ENCODE results near the gene SLC4A1AP.

Gene SLC4A1AP

GRCh38 chr2:27705851-27706622 is 42.3 kb downstream of the SLC4A1AP start:
- no peak overlapping the region for H2AFZ ChIP-seq (ENCODE audit: low read length)
- H4K20me1 ChIP-seq (ENCODE audit: insufficient read depth, low read length, poor library complexity, severe bottlenecking) = no peaks in the 10 kb centered on the region
- H3K36me3 ChIP-seq (ENCODE audit: insufficient read depth, low read length) = no peaks in the 10 kb centered on the region
- H3K9me3 ChIP-seq (ENCODE audit: insufficient read depth, low read depth, low read length) = no peaks in the 10 kb centered on the region
- no peaks in the 10 kb centered on the region for H3K4me1 ChIP-seq (ENCODE audit: insufficient read depth, low read length, poor library complexity, severe bottlenecking)
- no peaks in the 10 kb centered on the region for H3K9me2 ChIP-seq (replicated peaks; ENCODE audit: low read depth, low read length)
- H3K4me2 ChIP-seq (ENCODE audit: low read depth, low read length, poor library complexity, severe bottlenecking) = no peak overlapping the region
- no peak overlapping the region for H3K4me3 ChIP-seq (ENCODE audit: low read length, poor library complexity, severe bottlenecking)
- H3K27me3 ChIP-seq (ENCODE audit: insufficient read depth, low read length, poor library complexity, severe bottlenecking) = no peaks in the 10 kb centered on the region
- TF ChIP-seq, protein P1, sequence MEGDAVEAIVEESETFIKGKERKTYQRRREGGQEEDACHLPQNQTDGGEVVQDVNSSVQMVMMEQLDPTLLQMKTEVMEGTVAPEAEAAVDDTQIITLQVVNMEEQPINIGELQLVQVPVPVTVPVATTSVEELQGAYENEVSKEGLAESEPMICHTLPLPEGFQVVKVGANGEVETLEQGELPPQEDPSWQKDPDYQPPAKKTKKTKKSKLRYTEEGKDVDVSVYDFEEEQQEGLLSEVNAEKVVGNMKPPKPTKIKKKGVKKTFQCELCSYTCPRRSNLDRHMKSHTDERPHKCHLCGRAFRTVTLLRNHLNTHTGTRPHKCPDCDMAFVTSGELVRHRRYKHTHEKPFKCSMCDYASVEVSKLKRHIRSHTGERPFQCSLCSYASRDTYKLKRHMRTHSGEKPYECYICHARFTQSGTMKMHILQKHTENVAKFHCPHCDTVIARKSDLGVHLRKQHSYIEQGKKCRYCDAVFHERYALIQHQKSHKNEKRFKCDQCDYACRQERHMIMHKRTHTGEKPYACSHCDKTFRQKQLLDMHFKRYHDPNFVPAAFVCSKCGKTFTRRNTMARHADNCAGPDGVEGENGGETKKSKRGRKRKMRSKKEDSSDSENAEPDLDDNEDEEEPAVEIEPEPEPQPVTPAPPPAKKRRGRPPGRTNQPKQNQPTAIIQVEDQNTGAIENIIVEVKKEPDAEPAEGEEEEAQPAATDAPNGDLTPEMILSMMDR (conservative IDR thresholded peaks at IDR 0.05; ENCODE audit: low read length) = no peak
- no peak for TF ChIP-seq EZH2phosphoT487 (IDR thresholded peaks at IDR 0.05; ENCODE audit: borderline replicate concordance)
- H3F3A ChIP-seq (ENCODE audit: low read depth) = no peaks in the 10 kb centered on the region
- no peak overlapping the region for H3K9ac ChIP-seq (ENCODE audit: low read depth, low read length, poor library complexity, severe bottlenecking)
- no peaks in the 10 kb centered on the region for H3K79me2 ChIP-seq (ENCODE audit: insufficient read depth, low read length)

GRCh38 chr2:27707462-27708256 is 44.0 kb downstream of the SLC4A1AP start:
- Histone ChIP-seq H3K4me3 (ENCODE audit: low read length, poor library complexity, severe bottlenecking) (no peak overlapping the region), H3K27me3 (ENCODE audit: insufficient read depth, low read length, poor library complexity, severe bottlenecking) (no peaks in the 10 kb centered on the region), H4K20me1 (ENCODE audit: insufficient read depth, low read length, poor library complexity, severe bottlenecking) (no peaks in the 10 kb centered on the region), H3K4me1 (ENCODE audit: insufficient read depth, low read length, poor library complexity, severe bottlenecking) (no peaks in the 10 kb centered on the region), H2AFZ (ENCODE audit: low read length) (no peak overlapping the region), H3K9ac (ENCODE audit: low read depth, low read length, poor library complexity, severe bottlenecking) (no peak overlapping the region), H3K9me3 (ENCODE audit: insufficient read depth, low read depth, low read length) (no peaks in the 10 kb centered on the region), H3K4me2 (ENCODE audit: low read depth, low read length, poor library complexity, severe bottlenecking) (no peak overlapping the region), H3K79me2 (ENCODE audit: insufficient read depth, low read length) (no peaks in the 10 kb centered on the region), H3K36me3 (ENCODE audit: insufficient read depth, low read length) (no peaks in the 10 kb centered on the region), H3K9me2 (replicated peaks; ENCODE audit: low read depth, low read length) (no peaks in the 10 kb centered on the region), H3F3A (ENCODE audit: low read depth) (no peaks in the 10 kb centered on the region)
- TF ChIP-seq EZH2phosphoT487 (IDR thresholded peaks at IDR 0.05; ENCODE audit: borderline replicate concordance) = no peak
- TF ChIP-seq, protein P1 (conservative IDR thresholded peaks at IDR 0.05; ENCODE audit: low read length) = no peak

DNA sequence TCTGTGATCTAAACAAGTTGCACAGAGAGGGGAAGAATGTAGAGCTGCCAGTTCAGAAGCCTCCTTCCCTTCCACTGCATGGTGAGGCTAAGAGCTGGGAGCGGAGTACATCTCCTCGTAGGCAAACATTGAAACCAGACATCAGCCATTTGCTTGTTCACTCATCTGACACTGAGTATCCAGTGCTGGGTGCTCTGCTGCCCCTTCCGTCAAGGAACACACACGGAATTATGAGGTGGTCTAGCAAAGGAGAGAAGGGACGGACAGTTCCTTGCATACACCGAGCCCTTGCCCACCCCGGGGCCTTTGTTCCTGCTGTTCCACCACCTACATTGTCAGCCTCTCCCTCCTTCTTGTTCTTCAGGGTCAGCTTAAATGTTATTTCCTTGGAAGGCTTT is 44.6 kb downstream of the SLC4A1AP start:
- Histone ChIP-seq H2AFZ (ENCODE audit: low read length) (no peak overlapping the region), H3F3A (ENCODE audit: low read depth) (no peaks in the 10 kb centered on the region), H3K79me2 (ENCODE audit: insufficient read depth, low read length) (no peaks in the 10 kb centered on the region), H3K9ac (ENCODE audit: low read depth, low read length, poor library complexity, severe bottlenecking) (no peak overlapping the region), H3K9me2 (replicated peaks; ENCODE audit: low read depth, low read length) (no peaks in the 10 kb centered on the region), H3K4me1 (ENCODE audit: insufficient read depth, low read length, poor library complexity, severe bottlenecking) (no peaks in the 10 kb centered on the region), H3K36me3 (ENCODE audit: insufficient read depth, low read length) (no peaks in the 10 kb centered on the region), H3K4me2 (ENCODE audit: low read depth, low read length, poor library complexity, severe bottlenecking) (no peak overlapping the region), H4K20me1 (ENCODE audit: insufficient read depth, low read length, poor library complexity, severe bottlenecking) (no peaks in the 10 kb centered on the region), H3K9me3 (ENCODE audit: insufficient read depth, low read depth, low read length) (no peaks in the 10 kb centered on the region), H3K27me3 (ENCODE audit: insufficient read depth, low read length, poor library complexity, severe bottlenecking) (no peaks in the 10 kb centered on the region), H3K4me3 (ENCODE audit: low read length, poor library complexity, severe bottlenecking) (no peak overlapping the region)
- TF ChIP-seq EZH2phosphoT487 (IDR thresholded peaks at IDR 0.05; ENCODE audit: borderline replicate concordance) = no peak
- TF ChIP-seq, protein P1 (conservative IDR thresholded peaks at IDR 0.05; ENCODE audit: low read length) = no peak
